Measurements from ENCODE around the gene KXD1. TPM values are rescaled to one million over a fixed set of nuclear protein-coding genes. Genes with fewer than 3 reads are reported as not detected.

The KXD1 gene
- total and polyA plus RNA-seq, 2 donors (not counting 1 experiment from before 2014, with no cell fraction given) = 90.0 to 166 TPM

DNA sequence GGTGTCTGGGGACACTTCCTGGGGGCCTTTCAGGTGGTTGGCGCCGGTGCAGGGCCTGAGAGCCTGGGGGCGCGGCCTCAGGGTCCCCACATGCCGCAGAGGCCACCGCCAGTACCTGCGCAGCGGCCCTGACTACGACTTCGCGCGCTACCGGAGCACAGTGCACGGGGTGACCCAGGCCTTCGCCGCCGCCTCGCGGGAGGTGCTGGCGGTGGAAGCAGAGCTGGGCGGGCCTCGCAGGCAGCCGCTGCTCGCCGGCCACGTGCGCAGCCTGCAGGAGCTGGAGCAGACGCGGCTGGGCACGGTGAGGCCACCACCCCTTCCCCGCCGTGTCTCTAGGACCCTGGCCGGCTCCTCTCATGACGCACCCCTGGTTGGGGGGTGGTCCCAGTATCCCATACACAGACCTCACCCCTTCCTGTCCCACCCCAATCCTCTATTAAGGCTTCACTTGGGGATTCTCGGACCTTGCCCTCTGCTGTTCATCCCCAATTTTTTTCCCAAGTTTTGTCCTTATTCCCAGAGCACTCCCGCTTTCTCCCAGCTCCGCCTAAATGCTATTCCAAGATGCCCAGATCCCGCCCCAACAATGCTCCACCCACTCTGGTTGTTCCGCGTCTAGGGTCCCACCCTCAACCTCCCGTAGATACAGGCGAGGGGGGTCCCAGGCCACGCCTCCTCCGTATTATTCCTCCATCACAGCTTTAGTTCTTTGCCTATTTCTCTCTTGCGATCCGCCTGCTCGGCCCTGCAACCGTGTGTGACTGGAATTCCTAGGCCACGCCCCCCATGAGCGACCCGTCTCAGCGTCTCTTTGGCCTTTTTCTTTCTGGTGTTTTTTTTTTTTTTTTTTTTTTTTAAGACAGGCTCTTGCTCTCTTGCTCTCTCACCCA is 32.0 kb downstream of the KXD1 start:
- H3K36me3 ChIP-seq (replicated peaks in 1 of 2; ENCODE audit: control extremely low read depth in 1 of 2, control insufficient read depth in 1 of 2, extremely low read depth in 1 of 2, insufficient read depth in 2 of 2, low read length in 1 of 2) = peaks cover 0 to 6% of the 10 kb centered on the region in 2 experiments
- Mint-ChIP-seq H3K27ac (peak overlapping the region; percentile 89), H3K9me3 (ENCODE audit: insufficient read depth) (no peaks in the 10 kb centered on the region), H3K4me1 (peaks cover 32% of the 10 kb centered on the region), H3K4me3 (peak overlapping the region; percentile 76), H3K27me3 (no peaks in the 10 kb centered on the region)
- WGBS (ENCODE audit: insufficient coverage) = 15% methylated on average over 46 of the region's 52 CpGs
- peak overlapping the region; percentile 11 to 92 (median 77) for H3K4me3 ChIP-seq (ENCODE audit: control extremely low read depth in 1 of 5, extremely low read depth in 1 of 5, insufficient read depth in 1 of 5, low read depth in 2 of 5, low read length in 4 of 5)
- H2AFZ ChIP-seq (ENCODE audit: insufficient read depth, low read depth, low read length, poor library complexity, severe bottlenecking) = peak overlapping the region; percentile 89
- TF ChIP-seq EZH2 (IDR thresholded peaks at IDR 0.05; ENCODE audit: borderline replicate concordance, insufficient read depth, low read depth, low read length, poor library complexity, severe bottlenecking) = no peak
- TF ChIP-seq, protein P1, sequence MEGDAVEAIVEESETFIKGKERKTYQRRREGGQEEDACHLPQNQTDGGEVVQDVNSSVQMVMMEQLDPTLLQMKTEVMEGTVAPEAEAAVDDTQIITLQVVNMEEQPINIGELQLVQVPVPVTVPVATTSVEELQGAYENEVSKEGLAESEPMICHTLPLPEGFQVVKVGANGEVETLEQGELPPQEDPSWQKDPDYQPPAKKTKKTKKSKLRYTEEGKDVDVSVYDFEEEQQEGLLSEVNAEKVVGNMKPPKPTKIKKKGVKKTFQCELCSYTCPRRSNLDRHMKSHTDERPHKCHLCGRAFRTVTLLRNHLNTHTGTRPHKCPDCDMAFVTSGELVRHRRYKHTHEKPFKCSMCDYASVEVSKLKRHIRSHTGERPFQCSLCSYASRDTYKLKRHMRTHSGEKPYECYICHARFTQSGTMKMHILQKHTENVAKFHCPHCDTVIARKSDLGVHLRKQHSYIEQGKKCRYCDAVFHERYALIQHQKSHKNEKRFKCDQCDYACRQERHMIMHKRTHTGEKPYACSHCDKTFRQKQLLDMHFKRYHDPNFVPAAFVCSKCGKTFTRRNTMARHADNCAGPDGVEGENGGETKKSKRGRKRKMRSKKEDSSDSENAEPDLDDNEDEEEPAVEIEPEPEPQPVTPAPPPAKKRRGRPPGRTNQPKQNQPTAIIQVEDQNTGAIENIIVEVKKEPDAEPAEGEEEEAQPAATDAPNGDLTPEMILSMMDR (IDR thresholded peaks at IDR 0.05) = no peak
- no peaks in the 10 kb centered on the region for H3K9me3 ChIP-seq (ENCODE audit: control extremely low read depth in 1 of 3, control insufficient read depth in 2 of 3, insufficient read depth in 1 of 3, low read length in 2 of 3)
- intact Hi-C loops (cut with micrococcal nuclease) = loop anchor here (1.0 to 5.0 kb wide), 6 partner anchors 32 to 329 kb away; partner anchors contain the start of genes COPE, DDX49, ELL and FKBP8
- CTCF ChIA-PET = interaction anchor here (0.7 to 3.3 kb wide), 18 partner anchors 9 to 330 kb away, joined by 3 to 32 read pairs (median 4); partner anchors contain the start of genes COPE, DDX49 and UBA52
- peak overlapping the region; percentile 96 for H3K4me2 ChIP-seq (replicated peaks; ENCODE audit: low read depth, low read length, poor library complexity, severe bottlenecking)
- POLR2A ChIA-PET = interaction anchor here (0.6 to 2.0 kb wide), 13 partner anchors 9 to 730 kb away, joined by 3 to 19 read pairs (median 4); partner anchors contain the start of genes COPE, DDX49, ELL and KXD1
- peak; percentile 81 for DNase-seq
- peaks cover 10% of the 10 kb centered on the region for H4K20me1 ChIP-seq (ENCODE audit: control insufficient read depth, insufficient read depth, low read length, poor library complexity, severe bottlenecking)
- H3K9ac ChIP-seq (ENCODE audit: low read length) = peak overlapping the region; percentile 73
- no peaks in the 10 kb centered on the region for H3K79me2 ChIP-seq (ENCODE audit: control insufficient read depth, insufficient read depth, low read length)
- no peaks in the 10 kb centered on the region for H3K27me3 ChIP-seq (replicated peaks in 1 of 4; ENCODE audit: control extremely low read depth in 1 of 4, control insufficient read depth in 3 of 4, insufficient read depth in 4 of 4, low read length in 3 of 4)
- peak overlapping the region; percentile 73 to 82 for H3K27ac ChIP-seq (ENCODE audit: low read length in 2 of 2)
- peaks cover 20 to 49% of the 10 kb centered on the region in 2 donors for H3K4me1 ChIP-seq (ENCODE audit: control insufficient read depth in 2 of 2, insufficient read depth in 2 of 2, low read length in 2 of 2)
- peak; percentile 40 for ATAC-seq (ENCODE audit: low read depth)

Measured in B cell (primary cell).